AML-193 (cell line): ENCODE results near the gene LRIG2.
"Not testable (repeated sequence)": the region's sequence is repeated elsewhere in the genome, so short reads cannot be mapped to it uniquely, and the experiment has no call there.

Source experiments
- DNase-seq, 2 experiments: peaks; one replicate each; lab custom pipeline; 2025; lab: John Stamatoyannopoulos, UW

Gene LRIG2

GRCh38 chr1:113072757-113073478 is at the start of gene LRIG2:
LRIG2 (plus strand) TSS chr1:113073198; CDS start chr1:113073407, 209 bp downstream.
- peak; percentile 97 to 98 for DNase-seq

DNA sequence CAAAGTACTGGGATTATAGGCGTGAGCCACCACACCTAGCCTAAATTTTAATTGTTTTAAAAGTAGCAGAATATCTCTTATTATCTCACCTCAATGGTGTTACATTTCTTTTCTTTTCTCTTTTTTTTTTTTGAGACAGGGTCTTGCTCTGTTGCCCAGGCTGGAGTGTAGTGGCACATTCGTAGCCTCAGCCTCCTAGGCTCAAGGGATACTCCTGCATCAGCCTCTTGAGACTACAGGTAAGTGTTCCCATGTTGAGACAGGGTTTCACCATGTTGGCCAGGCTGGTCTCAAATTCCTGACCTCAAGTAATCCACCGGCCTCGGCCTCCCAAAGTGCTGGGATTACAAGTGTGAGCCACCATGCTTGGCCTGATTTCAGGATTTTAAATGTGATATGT is 49.7 kb upstream of the LRIG2 start:
- not testable (repeated sequence) for DNase-seq

- no peak for DNase-seq
Measured at GRCh38 chr1:113027007-113027406, 46.0 kb upstream of the LRIG2 start.

GRCh38 chr1:113027449-113027848 is 45.5 kb upstream of the LRIG2 start:
- DNase-seq: no peak

GRCh38 chr1:113029822-113030221 is 43.2 kb upstream of the LRIG2 start:
- DNase-seq: no peak

DNA sequence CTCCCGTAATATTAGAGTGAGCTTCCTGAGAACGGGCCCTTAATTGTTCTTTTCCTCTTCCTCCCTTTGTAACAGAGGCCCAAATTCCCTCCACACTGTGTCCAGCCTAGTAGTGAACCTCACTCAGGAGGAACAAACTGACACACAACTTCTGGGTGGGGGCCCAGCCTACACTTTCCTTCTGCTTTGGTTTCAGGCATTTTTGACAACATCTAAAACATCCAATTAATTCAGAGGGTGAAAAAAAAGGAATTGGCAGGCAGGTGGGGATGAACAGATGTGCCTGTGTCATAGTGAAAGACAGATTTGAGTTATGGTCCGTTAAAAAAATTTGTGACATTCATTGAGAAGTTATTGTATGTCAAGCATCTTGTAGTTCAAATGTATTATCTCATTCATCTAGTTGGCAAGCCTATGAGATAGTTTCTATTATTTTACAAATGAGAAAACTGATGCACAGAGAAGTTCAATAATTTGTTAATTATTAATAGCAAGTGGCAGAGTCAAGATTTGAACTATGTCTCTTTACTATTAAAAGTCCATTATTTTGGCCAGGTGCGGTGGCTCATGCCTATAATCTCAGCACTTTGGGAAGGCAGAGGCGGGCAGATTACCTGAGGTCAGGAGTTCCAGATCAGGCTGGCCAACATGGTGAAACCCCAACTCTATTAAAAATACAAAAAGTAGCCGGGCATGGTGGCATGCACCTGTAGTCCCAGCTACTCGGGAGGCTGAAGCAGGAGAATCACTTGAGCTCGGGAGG is 41.6 kb upstream of the LRIG2 start:
- DNase-seq: no peak

GRCh38 chr1:113035086-113035485 is 37.9 kb upstream of the LRIG2 start:
- DNase-seq: no peak

DNA sequence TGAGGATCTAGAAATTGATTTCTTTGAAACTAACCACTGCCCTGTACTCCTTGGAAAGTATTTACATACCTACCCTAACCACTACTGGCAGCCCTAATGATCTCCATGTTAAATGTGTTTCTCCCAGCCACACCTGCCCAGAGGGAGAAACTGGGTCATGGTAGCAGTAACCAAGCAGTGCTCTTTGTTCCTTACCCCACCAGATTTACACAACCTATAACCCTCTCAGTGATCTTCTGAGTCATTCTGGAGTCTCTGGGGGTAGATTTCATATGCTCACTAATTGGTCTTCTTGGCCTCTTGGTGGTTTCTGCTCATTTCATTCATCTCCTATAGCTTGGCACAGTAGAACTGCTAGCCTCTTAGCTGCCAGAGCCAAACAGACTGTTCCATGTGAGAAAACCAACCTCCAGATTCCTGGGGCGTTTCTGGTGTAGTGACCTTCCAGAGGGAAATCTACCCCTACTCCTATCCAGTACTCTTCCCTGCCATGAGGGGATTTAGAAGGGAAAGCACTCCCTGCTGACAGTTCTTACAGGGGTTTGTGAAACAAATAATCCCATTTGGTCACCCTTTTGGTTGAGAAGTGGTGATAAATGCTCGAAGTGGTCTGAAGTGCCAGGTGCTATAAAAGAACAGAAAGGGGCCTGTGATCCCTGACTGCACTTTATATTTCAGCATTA is 36.2 kb upstream of the LRIG2 start:
- no peak for DNase-seq

GRCh38 chr1:113040041-113040440 is 33.0 kb upstream of the LRIG2 start:
- DNase-seq: no peak

DNA sequence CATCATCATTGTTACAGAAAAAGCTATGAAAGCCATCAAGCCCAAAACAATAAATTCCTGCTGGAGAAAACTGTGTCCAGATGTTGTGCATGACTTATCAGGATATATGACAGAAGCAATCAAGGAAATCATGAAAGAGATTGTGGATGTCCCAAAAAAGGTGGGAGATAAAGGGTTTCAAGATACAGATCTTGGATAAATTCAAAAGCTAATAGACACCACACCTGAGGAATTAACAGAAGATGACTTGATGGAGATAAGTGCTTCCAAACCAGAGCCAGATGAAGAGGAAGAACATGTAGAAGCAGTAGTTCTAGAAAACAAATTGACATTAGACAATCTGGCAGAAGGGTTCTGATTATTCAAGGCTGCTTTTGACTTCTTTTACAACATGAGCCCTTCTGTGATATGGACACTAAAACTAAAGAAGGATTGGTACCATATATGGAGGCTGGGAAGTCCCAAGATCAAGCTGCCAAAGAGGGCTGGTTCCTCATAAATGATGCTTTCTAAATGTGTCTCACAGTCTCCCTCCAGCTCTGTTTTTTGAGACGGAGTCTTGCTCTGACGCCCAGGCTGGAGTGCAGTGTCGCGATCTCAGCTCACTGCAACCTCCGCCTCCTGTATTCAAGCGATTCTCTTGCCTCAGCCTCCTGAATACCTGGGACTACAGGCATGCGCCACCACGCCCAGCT is 32.1 kb upstream of the LRIG2 start:
- DNase-seq: no peak

- DNase-seq: no peak
Measured at GRCh38 chr1:113041569-113042284, 31.3 kb upstream of the LRIG2 start.

- peak; percentile 88 to 91 for DNase-seq
Measured at GRCh38 chr1:113042285-113043143, 30.5 kb upstream of the LRIG2 start.

GRCh38 chr1:113043144-113043488 is 29.9 kb upstream of the LRIG2 start:
- not testable (repeated sequence) for DNase-seq

DNA sequence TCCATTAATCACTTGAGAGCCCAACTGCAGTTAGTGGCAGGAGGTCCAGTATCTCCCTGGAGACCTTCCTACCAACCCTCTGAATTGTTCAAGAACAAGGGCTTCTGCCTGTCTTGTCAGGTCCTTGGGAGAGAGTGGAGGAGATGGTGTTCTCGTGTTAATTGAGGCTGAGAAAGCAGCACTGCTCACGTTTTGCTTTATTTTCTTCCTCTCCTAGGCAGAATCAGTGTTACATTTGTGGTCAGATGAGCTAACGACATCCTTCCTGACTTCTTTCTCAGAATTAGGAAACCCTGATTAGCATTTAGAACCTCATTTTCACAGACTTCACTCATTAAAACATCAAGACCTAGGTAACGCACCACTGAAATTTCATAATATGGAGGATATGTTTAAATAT is 26.4 kb upstream of the LRIG2 start:
- DNase-seq: peak; percentile 68 to 82

GRCh38 chr1:113048064-113048463 is 24.9 kb upstream of the LRIG2 start:
- no peak for DNase-seq

GRCh38 chr1:113053344-113054126 is 19.5 kb upstream of the LRIG2 start:
- DNase-seq: no peak

GRCh38 chr1:113055570-113055969 is 17.4 kb upstream of the LRIG2 start:
- DNase-seq: no peak

DNA sequence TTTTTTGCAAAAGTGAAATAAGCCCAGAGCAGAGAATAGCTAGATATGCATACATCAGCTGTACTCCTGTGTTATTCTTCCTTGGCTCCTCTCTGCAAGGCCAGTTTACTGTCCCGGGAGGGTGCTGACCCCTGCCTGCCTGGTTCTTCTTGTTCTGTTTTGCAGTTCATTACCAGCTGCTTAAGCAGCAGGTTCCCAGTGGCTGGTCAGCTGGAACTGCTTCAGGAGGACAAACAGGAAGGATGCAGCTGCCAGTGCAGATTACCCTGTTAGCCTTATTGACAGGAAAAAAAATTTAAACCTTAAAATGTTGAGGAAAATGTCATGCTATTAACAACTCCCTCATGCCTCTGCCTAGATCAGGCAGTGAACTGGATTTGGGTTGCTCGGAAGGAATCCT is 16.0 kb upstream of the LRIG2 start:
- no peak for DNase-seq

DNA sequence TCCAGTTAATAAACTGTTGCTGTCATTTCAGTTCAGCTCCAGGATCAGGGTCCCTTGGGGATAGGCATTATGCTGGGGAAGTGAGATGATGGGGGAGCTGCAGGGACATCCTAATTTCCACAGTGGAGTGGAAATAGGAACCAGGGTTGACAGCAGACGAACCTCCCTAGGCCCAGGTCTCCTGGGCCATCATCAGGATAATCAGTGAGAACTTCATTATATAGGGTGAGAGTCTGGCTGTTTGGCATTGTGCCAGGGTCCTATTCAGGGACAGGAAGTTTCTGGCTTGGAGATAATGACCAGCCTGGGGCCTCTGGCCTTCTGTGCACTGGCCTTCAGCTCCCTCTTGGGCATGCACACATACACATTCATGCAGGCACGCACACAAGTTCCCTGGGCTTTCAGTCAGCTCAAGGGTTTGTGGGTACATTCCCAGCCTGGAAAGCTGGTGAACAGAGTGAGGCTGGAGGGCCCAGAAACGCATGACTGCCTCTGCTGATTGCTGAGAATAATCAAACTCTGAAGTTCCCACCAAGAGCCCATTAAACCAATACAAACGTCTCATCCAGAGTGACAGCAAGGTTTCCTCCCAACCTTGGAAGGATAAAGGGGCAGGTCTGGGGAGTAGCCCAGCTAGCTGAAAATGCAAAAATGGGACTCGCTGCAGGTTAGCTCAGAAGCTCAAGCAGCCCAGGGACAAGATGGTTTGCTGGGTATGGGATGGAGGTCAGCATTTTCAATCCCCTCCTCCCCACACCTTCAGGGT is 13.9 kb upstream of the LRIG2 start:
- no peak for DNase-seq
